Parathyroid adenoma (tissue), 2 donors: ENCODE data around the gene FBXL7.

Experiments
- H2AFZ ChIP-seq: fragments of 300-600 bp; sonication (generic); one replicate; pipeline ENCODE4 v1.7.0; 2017; ENCODE audit warnings: antibody characterized with exemption, mild to moderate bottlenecking
- H3K27ac ChIP-seq: fragments of 300-600 bp; sonication (generic); one replicate; pipeline ENCODE4 v1.7.0; 2017
- H3K27me3 ChIP-seq: fragments of 300-600 bp; sonication (generic); one replicate; pipeline ENCODE4 v1.7.0; 2017; ENCODE audit warnings: low read length; ENCODE audit not compliant: control insufficient read depth, insufficient read depth
- H3K36me3 ChIP-seq: fragments of 300-600 bp; sonication (generic); one replicate; pipeline ENCODE4 v1.7.0; 2017; ENCODE audit warnings: low read length; ENCODE audit not compliant: control insufficient read depth, insufficient read depth
- H3K4me1 ChIP-seq: fragments of 300-600 bp; sonication (generic); one replicate; pipeline ENCODE4 v1.7.0; 2017; ENCODE audit warnings: control low read depth
- H3K4me2 ChIP-seq: fragments of 300-600 bp; sonication (generic); one replicate; pipeline ENCODE4 v1.7.0; 2017; ENCODE audit warnings: low read length
- H3K4me3 ChIP-seq: fragments of 300-600 bp; sonication (generic); one replicate; pipeline ENCODE4 v1.7.0; 2017; ENCODE audit warnings: low read depth, low read length
- H3K79me2 ChIP-seq: fragments of 300-600 bp; sonication (generic); one replicate; pipeline ENCODE4 v1.7.0; 2017; ENCODE audit warnings: control low read depth
- H3K9ac ChIP-seq: fragments of 300-600 bp; sonication (generic); one replicate; pipeline ENCODE4 v1.7.0; 2017; ENCODE audit warnings: mild to moderate bottlenecking
- H3K9me3 ChIP-seq: fragments of 300-600 bp; sonication (generic); one replicate; pipeline ENCODE4 v1.7.0; 2017; ENCODE audit warnings: low read length; ENCODE audit not compliant: control insufficient read depth
- TF ChIP-seq, protein P1 (sequence below): fragments of 300-600 bp; sonication (generic); IDR thresholded peaks from one replicate; pipeline ENCODE4 v1.7.0; 2017; ENCODE audit warnings: antibody characterized with exemption, mild to moderate bottlenecking
- donor health status: primary hyperparathyroidism.

Gene FBXL7

DNA sequence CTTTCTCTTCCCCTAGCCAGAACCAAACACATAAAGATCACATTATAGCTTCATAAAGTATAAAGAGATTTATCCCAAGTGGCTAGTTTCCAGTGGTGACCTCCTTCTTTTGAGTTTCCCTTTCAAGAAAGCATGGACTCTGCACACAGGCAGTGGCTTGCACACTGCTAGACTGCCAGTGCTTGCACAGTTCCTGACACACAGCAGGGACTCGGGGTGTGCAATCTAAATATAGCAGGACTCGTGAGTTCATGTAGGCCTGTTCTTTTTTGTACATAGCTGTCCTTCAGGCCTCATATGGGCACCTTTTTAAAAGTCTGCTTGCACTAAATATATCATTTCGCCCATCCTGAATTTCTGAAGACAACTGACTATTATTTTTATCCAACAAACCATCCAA, 308.6 kb downstream of the FBXL7 start:
- no peak overlapping the region for H3K27ac ChIP-seq
- no peaks in the 10 kb centered on the region for H3K36me3 ChIP-seq
- no peaks in the 10 kb centered on the region for H3K79me2 ChIP-seq
- H3K4me1 ChIP-seq, result no peaks in the 10 kb centered on the region
- TF ChIP-seq, protein P1, sequence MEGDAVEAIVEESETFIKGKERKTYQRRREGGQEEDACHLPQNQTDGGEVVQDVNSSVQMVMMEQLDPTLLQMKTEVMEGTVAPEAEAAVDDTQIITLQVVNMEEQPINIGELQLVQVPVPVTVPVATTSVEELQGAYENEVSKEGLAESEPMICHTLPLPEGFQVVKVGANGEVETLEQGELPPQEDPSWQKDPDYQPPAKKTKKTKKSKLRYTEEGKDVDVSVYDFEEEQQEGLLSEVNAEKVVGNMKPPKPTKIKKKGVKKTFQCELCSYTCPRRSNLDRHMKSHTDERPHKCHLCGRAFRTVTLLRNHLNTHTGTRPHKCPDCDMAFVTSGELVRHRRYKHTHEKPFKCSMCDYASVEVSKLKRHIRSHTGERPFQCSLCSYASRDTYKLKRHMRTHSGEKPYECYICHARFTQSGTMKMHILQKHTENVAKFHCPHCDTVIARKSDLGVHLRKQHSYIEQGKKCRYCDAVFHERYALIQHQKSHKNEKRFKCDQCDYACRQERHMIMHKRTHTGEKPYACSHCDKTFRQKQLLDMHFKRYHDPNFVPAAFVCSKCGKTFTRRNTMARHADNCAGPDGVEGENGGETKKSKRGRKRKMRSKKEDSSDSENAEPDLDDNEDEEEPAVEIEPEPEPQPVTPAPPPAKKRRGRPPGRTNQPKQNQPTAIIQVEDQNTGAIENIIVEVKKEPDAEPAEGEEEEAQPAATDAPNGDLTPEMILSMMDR, result no peak
- H3K9me3 ChIP-seq, result no peaks in the 10 kb centered on the region
- no peaks in the 10 kb centered on the region for H3K27me3 ChIP-seq
- H3K4me2 ChIP-seq, result no peak overlapping the region
- H3K9ac ChIP-seq, result no peak overlapping the region
- no peak overlapping the region for H3K4me3 ChIP-seq
- no peak overlapping the region for H2AFZ ChIP-seq

DNA sequence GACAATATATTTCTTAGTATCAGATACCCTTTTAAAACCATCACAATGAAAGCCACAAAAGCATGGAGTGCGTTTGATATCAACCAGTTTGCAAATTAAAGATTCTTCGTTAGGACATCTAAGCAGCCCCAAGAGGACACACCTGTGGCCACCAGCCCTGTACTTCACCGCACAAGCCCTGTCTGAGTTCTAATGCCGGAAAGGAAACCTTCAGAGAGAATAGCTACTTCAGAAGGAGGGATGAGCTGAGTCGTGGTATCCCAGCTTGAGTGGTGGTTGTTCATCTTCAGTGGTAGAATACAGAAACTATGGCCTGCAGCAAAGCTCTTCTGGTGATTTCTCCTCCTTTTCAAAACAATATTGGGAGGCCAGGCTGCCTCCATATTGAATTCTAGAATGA, 319.6 kb downstream of the FBXL7 start:
- Histone ChIP-seq H3K27ac (no peak overlapping the region), H3K79me2 (no peaks in the 10 kb centered on the region), H3K4me2 (no peak overlapping the region), H3K9ac (no peak overlapping the region), H3K36me3 (no peaks in the 10 kb centered on the region), H2AFZ (no peak overlapping the region), H3K4me3 (no peak overlapping the region), H3K4me1 (no peaks in the 10 kb centered on the region), H3K9me3 (no peaks in the 10 kb centered on the region), H3K27me3 (no peaks in the 10 kb centered on the region)
- TF ChIP-seq, protein P1, result no peak

DNA sequence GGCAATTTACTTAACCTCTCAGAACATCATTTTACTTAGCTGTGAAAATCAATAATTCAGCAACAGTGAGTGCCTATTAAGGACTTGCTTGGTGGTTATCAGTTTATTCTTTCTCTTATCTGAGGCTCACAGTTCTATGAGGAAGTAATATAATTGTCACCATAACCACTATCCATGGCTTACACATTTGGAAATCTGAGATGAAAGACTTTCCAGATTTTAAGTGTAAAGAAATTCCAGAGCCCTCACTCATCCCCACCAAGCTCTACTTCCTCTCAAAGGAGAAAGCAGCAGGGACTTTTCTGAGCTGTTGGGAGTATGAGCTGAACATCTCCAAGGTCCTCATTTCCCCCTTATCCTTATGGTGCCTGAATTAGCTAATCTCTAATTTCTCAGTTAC, 321.5 kb downstream of the FBXL7 start:
- H2AFZ ChIP-seq, result no peak overlapping the region
- no peaks in the 10 kb centered on the region for H3K36me3 ChIP-seq
- H3K79me2 ChIP-seq, result no peaks in the 10 kb centered on the region
- no peaks in the 10 kb centered on the region for H3K9me3 ChIP-seq
- no peak overlapping the region for H3K4me2 ChIP-seq
- no peaks in the 10 kb centered on the region for H3K4me1 ChIP-seq
- H3K27me3 ChIP-seq, result no peaks in the 10 kb centered on the region
- H3K4me3 ChIP-seq, result no peak overlapping the region
- H3K9ac ChIP-seq, result no peak overlapping the region
- TF ChIP-seq, protein P1, result no peak
- no peak overlapping the region for H3K27ac ChIP-seq

DNA sequence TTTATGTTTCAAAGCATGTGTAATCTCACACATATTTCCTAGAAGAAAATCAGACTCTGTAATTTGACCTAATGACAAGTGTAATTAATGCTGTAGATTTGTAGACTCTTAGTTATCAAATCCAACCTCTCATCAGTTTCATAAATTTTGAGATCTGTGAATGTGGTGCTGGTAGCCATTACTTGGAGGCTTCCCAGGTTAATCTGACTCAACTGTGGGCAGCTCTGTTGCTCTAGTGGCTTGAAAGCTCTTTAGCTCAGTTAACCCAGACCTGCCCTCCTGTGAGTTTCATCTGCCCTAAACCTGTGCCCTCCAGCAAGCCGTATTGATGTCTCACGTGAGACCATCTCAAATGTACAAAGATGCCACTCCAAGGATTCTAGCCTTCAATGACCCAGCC, 323.4 kb downstream of the FBXL7 start:
- no peaks in the 10 kb centered on the region for H3K36me3 ChIP-seq
- no peaks in the 10 kb centered on the region for H3K27me3 ChIP-seq
- no peak overlapping the region for H3K27ac ChIP-seq
- no peaks in the 10 kb centered on the region for H3K9me3 ChIP-seq
- H3K9ac ChIP-seq, result no peak overlapping the region
- no peak overlapping the region for H2AFZ ChIP-seq
- no peak overlapping the region for H3K4me2 ChIP-seq
- H3K79me2 ChIP-seq, result no peaks in the 10 kb centered on the region
- no peaks in the 10 kb centered on the region for H3K4me1 ChIP-seq
- TF ChIP-seq, protein P1, result no peak
- no peak overlapping the region for H3K4me3 ChIP-seq

DNA sequence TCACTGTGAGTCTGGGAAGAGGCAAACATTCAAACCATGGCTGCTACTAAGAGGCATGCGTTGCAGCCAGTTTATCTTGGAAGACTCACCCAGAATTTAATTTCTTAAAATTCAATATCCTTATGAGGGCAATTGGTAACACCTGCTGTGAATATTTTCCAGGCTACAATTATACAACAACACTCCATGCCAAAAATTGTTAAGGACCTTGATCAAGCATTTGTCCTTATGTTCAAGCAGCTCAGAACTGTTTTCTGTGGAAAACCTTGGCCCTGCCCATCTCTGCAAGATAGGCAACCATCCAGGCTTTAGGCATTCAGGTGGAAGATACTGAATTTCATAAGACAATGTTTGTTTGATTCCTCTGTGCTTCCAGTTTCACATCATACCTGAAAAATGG, 327.8 kb downstream of the FBXL7 start:
- Histone ChIP-seq H3K27me3 (no peaks in the 10 kb centered on the region), H3K4me2 (no peak overlapping the region), H3K4me1 (no peaks in the 10 kb centered on the region), H3K9ac (no peak overlapping the region), H2AFZ (no peak overlapping the region), H3K4me3 (no peak overlapping the region), H3K9me3 (no peaks in the 10 kb centered on the region), H3K79me2 (no peaks in the 10 kb centered on the region), H3K36me3 (no peaks in the 10 kb centered on the region), H3K27ac (no peak overlapping the region)
- TF ChIP-seq, protein P1, result no peak
